ENCODE measurements around the gene MOSPD3. TPM values are rescaled to one million over a fixed set of nuclear protein-coding genes. Genes with fewer than 3 reads are reported as not detected.

The MOSPD3 gene
- total RNA-seq, 3 donors from 2014 or later: 11.9 to 17.2 (median 14.4) TPM

- intact Hi-C loops (cut with DNase I, micrococcal nuclease): no loop called here
- peak in 1 of 3 donors; percentile 34 for DNase-seq
- TF ChIP-seq CTCF (IDR thresholded peaks at IDR 0.05): no peak
- no peaks in the 10 kb centered on the region for H3K36me3 ChIP-seq (ENCODE audit: low read depth)
- H3K4me3 ChIP-seq: no peak overlapping the region
- H3K9me3 ChIP-seq: no peaks in the 10 kb centered on the region
- H3K4me1 ChIP-seq (ENCODE audit: low read depth): no peaks in the 10 kb centered on the region
- no peak for ATAC-seq
Observed at GRCh38 chr7:100595188-100595587, 17.2 kb upstream of the MOSPD3 start.

GRCh38 chr7:100598425-100598824 lies 13.9 kb upstream of the MOSPD3 start:
- no peak overlapping the region for H3K4me3 ChIP-seq

GRCh38 chr7:100599911-100600729 lies 12.2 kb upstream of the MOSPD3 start:
- no peaks in the 10 kb centered on the region for H3K9me3 ChIP-seq
- no peak overlapping the region for H3K4me3 ChIP-seq
- intact Hi-C loops (cut with DNase I, micrococcal nuclease): no loop called here
- no peaks in the 10 kb centered on the region for H3K36me3 ChIP-seq (ENCODE audit: low read depth)
- TF ChIP-seq CTCF (IDR thresholded peaks at IDR 0.05): no peak
- DNase-seq (no peak), ATAC-seq (no peak)
- peaks cover 14% of the 10 kb centered on the region for H3K4me1 ChIP-seq (ENCODE audit: low read depth)

More at GRCh38 chr7:100598425-100598824, 13.9 kb upstream of the MOSPD3 start:
- DNase-seq (no peak), ATAC-seq (no peak)
- no peaks in the 10 kb centered on the region for H3K36me3 ChIP-seq (ENCODE audit: low read depth)
- no peak for TF ChIP-seq CTCF (IDR thresholded peaks at IDR 0.05)
- H3K4me1 ChIP-seq (ENCODE audit: low read depth): peaks cover 5% of the 10 kb centered on the region
- H3K9me3 ChIP-seq: no peaks in the 10 kb centered on the region
- intact Hi-C loops (cut with DNase I, micrococcal nuclease): no loop called here

- no peaks in the 10 kb centered on the region for H3K36me3 ChIP-seq (ENCODE audit: low read depth)
- intact Hi-C loops (cut with DNase I, micrococcal nuclease): no loop called here
- no peak for ATAC-seq
- no peaks in the 10 kb centered on the region for H3K9me3 ChIP-seq
- no peak for TF ChIP-seq CTCF (IDR thresholded peaks at IDR 0.05)
- peaks cover 18% of the 10 kb centered on the region for H3K4me1 ChIP-seq (ENCODE audit: low read depth)
- H3K4me3 ChIP-seq: no peak overlapping the region
- DNase-seq: no peak
Observed at GRCh38 chr7:100600730-100601038, 11.7 kb upstream of the MOSPD3 start.

- Histone ChIP-seq H3K36me3 (ENCODE audit: low read depth) (no peaks in the 10 kb centered on the region), H3K4me1 (ENCODE audit: low read depth) (peaks cover 19% of the 10 kb centered on the region), H3K4me3 (no peak overlapping the region), H3K9me3 (no peaks in the 10 kb centered on the region)
- DNase-seq (peak in 2 of 3 donors; percentile 62 to 78), ATAC-seq (no peak)
- intact Hi-C loops (cut with DNase I, micrococcal nuclease): no loop called here
- no peak for TF ChIP-seq CTCF (IDR thresholded peaks at IDR 0.05)
Observed at GRCh38 chr7:100602889-100603725, 9.2 kb upstream of the MOSPD3 start.
